ENCODE data around the gene ZNF414.

Gene ZNF414

DNA sequence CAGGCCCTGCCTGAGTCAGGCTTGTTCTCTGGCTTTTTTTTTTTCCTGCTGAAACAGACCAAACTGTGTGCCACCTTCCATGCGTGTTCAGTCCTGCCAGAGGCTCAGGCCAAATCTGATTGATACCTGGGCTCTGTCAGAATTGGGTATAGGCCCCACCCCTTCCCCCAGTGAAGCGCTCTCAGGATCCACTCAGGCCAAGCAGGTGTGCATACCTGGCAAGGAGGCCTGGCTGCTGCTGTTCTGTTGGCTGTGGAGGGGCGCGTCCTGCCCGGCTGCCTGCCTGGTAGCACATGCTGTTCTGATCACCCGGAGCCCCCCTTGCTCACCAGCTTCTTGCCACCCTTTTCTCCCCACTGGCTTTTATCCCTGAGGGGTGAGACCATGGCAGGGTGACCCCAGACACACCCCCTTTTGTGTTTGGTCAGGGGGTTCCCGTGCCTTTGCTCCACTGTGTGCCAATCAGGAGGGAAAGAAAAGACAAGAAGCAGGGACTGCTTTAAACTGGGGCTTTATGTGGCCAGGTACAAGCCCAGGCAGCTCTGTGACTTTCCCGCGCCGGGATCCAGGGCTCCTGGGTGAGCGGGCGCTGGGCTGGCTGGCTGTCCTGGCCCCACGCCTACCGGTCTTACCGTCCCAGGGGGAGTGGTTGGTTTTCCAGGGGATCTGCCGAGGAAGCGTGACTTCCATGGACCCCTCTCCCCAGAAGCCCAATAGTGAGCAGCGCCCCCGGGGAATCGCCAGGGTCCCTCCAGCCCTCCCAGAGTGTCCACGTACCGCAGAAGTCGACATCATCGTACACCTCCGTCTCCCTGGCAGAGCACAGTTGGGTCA is 24.2 kb downstream of the ZNF414 start:
- no peaks in the 10 kb centered on the region for H3K9me3 Mint-ChIP-seq
- H3K27me3 Mint-ChIP-seq (ENCODE audit: low read depth): no peaks in the 10 kb centered on the region
- H3K4me3 Mint-ChIP-seq: no peak overlapping the region
- H3K27ac Mint-ChIP-seq: no peak overlapping the region
- H3K36me3 Mint-ChIP-seq (ENCODE audit: low read depth): peaks cover 27% of the 10 kb centered on the region
- peaks cover 24% of the 10 kb centered on the region for H3K4me1 Mint-ChIP-seq (ENCODE audit: low read depth)

DNA sequence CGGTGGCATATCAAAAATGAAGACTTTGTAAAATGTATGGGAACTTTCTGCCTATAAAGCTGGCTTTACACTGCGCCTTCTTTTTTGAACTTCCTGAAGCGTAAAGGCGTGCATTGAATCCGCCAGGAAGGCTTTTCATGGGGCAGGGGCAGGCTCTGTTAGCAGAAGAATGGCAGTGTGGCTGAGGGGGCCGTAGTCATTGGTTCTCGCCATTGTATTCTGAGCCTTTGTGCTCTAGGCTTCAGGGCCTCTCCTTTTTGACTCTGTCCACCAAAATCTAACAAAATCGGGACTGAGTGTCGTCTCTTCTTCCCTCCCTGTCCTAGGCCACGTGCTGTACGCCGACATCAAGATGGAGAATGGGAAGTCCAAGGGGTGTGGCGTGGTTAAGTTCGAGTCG is 25.6 kb downstream of the ZNF414 start:
- Mint-ChIP-seq H3K36me3 (ENCODE audit: low read depth) (peaks cover 29% of the 10 kb centered on the region), H3K27ac (peak overlapping the region; percentile 80)

DNA sequence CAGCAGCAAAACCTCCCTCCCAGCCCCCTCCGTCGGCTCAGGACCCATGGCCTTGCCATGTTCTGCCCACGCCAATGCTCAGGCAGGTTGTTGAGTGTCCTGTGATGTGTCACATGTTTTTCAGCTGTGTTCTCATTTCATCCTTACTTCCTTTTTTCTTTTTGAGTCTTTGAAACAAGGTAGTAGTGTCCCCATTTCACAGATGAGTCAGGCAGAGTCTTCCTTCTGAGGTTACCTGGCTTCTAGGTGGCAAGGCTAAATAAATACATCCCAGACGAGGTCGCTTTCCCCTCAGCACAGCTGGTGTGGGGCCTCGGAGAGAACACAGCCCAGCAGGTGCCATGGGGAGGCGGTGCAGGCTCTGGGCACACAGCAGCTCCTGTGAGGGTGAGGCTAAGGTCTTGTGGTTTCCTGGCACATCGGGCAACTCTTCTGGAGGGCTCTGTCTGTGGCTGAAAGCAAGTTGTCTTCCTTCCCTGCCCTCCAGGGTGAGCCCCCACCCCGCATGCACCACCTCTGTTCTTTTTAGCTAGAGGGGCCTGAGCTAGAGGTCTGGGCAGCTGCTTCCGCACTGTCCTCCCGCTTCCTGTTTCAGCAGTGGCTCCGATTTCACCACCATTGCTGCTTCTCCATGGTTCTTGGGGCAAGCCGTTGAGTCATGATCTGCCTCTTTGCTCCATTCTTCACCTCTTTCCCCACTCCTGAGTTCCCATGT is 26.7 kb downstream of the ZNF414 start:
- peak overlapping the region; percentile 49 for H3K4me3 Mint-ChIP-seq
- peaks cover 35% of the 10 kb centered on the region for H3K36me3 Mint-ChIP-seq (ENCODE audit: low read depth)
- no peaks in the 10 kb centered on the region for H3K27me3 Mint-ChIP-seq (ENCODE audit: low read depth)
- no peaks in the 10 kb centered on the region for H3K9me3 Mint-ChIP-seq
- H3K27ac Mint-ChIP-seq: peak overlapping the region; percentile 80
- peaks cover 29% of the 10 kb centered on the region for H3K4me1 Mint-ChIP-seq (ENCODE audit: low read depth)

More for the DNA sequence above, 25.6 kb downstream of the ZNF414 start:
- no peaks in the 10 kb centered on the region for H3K27me3 Mint-ChIP-seq (ENCODE audit: low read depth)
- H3K9me3 Mint-ChIP-seq: no peaks in the 10 kb centered on the region
- H3K4me3 Mint-ChIP-seq: no peak overlapping the region
- H3K4me1 Mint-ChIP-seq (ENCODE audit: low read depth): peaks cover 24% of the 10 kb centered on the region

DNA sequence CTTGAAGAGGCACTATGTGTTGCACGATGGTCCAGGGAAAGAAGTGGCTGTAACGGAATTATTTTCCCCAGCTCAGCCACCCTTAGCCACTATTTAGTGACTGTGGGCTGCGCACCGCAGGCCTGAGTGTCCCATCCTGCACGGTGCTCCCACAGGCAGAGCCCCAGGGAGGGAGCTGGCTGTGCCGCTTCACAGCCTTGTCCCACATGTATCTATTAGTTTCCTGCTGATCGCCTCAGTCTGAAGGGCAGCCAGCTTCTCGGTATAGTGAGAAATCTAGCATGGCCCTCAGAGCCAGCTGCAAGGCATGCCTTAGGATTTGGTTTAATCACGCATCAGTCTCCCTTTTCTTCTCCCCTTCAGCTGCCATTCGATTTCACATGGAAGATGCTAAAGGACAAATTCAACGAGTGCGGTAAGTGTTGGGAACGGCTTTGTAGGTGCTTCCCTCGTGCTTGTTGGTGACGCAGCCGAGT is 27.3 kb downstream of the ZNF414 start:
- H3K27ac Mint-ChIP-seq: peak overlapping the region; percentile 80
- H3K4me3 Mint-ChIP-seq: peak overlapping the region; percentile 3
- no peaks in the 10 kb centered on the region for H3K27me3 Mint-ChIP-seq (ENCODE audit: low read depth)
- H3K9me3 Mint-ChIP-seq: no peaks in the 10 kb centered on the region
- H3K36me3 Mint-ChIP-seq (ENCODE audit: low read depth): peaks cover 38% of the 10 kb centered on the region
- H3K4me1 Mint-ChIP-seq (ENCODE audit: low read depth): peaks cover 29% of the 10 kb centered on the region

DNA sequence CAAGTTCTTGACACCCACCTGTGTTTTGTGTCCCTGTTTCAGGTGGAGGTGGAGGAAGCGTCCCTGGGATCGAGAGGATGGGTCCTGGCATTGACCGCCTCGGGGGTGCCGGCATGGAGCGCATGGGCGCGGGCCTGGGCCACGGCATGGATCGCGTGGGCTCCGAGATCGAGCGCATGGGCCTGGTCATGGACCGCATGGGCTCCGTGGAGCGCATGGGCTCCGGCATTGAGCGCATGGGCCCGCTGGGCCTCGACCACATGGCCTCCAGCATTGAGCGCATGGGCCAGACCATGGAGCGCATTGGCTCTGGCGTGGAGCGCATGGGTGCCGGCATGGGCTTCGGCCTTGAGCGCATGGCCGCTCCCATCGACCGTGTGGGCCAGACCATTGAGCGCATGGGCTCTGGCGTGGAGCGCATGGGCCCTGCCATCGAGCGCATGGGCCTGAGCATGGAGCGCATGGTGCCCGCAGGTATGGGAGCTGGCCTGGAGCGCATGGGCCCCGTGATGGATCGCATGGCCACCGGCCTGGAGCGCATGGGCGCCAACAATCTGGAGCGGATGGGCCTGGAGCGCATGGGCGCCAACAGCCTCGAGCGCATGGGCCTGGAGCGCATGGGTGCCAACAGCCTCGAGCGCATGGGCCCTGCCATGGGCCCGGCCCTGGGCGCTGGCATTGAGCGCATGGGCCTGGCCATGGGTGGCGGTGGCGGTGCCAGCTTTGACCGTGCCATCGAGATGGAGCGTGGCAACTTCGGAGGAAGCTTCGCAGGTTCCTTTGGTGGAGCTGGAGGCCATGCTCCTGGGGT is 28.2 kb downstream of the ZNF414 start:
- H3K27ac Mint-ChIP-seq: no peak overlapping the region
- H3K27me3 Mint-ChIP-seq (ENCODE audit: low read depth): no peaks in the 10 kb centered on the region
- peaks cover 38% of the 10 kb centered on the region for H3K4me1 Mint-ChIP-seq (ENCODE audit: low read depth)
- no peaks in the 10 kb centered on the region for H3K9me3 Mint-ChIP-seq
- no peak overlapping the region for H3K4me3 Mint-ChIP-seq
- H3K36me3 Mint-ChIP-seq (ENCODE audit: low read depth): peaks cover 48% of the 10 kb centered on the region

DNA sequence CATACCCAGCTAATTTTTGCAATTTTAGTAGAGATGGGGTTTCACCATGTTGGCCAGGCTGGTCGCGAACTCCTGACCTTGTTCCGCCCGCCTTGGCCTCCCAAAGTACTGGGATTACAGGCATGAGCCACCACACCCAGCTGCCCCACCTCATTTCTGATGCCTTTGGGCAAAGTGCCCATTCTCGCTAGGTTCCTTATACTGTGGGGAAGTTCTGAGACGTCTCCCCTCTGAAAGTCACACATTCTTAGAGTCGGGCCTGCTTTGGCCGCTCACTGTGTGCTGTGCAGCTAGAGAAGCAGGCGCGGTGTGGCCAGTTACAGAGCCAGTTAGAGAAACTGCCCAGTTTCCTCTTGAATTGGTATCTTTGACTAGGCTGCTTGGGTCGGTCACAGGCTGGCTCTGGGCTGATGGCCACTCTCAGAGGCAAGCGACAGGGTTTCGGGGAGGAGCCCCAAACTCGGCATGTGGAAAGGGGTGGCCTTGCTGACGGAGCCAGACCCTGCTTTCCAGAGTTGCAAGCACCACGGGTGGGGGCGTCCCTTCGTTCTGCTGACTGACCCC is 29.6 kb downstream of the ZNF414 start:
- Mint-ChIP-seq H3K36me3 (ENCODE audit: low read depth) (peaks cover 46% of the 10 kb centered on the region), H3K27ac (no peak overlapping the region), H3K27me3 (ENCODE audit: low read depth) (no peaks in the 10 kb centered on the region), H3K9me3 (no peaks in the 10 kb centered on the region), H3K4me3 (no peak overlapping the region), H3K4me1 (ENCODE audit: low read depth) (peaks cover 41% of the 10 kb centered on the region)

DNA sequence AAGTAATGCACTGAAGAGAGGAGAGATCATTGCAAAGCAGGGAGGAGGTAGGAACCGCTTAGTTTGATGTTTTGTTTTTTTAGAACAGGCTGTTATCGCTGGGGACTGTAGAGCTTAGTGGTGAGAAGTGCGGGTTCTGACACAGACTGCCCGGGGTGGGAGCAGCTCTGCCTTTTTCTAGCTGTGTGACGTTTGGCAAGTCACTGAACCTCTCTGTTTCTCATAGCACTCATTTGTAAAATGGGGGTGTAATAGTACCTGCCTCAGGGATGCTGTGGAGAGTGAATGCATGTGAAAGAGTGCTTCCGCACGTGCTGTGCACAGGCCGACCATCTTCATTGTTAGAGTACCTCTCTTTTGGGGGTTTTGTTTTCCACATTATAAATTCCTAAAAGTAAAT is 30.8 kb downstream of the ZNF414 start:
- no peaks in the 10 kb centered on the region for H3K27me3 Mint-ChIP-seq (ENCODE audit: low read depth)
- H3K4me1 Mint-ChIP-seq (ENCODE audit: low read depth): peaks cover 44% of the 10 kb centered on the region
- H3K4me3 Mint-ChIP-seq: no peak overlapping the region
- H3K9me3 Mint-ChIP-seq: no peaks in the 10 kb centered on the region
- H3K27ac Mint-ChIP-seq: no peak overlapping the region
- H3K36me3 Mint-ChIP-seq (ENCODE audit: low read depth): peaks cover 47% of the 10 kb centered on the region

DNA sequence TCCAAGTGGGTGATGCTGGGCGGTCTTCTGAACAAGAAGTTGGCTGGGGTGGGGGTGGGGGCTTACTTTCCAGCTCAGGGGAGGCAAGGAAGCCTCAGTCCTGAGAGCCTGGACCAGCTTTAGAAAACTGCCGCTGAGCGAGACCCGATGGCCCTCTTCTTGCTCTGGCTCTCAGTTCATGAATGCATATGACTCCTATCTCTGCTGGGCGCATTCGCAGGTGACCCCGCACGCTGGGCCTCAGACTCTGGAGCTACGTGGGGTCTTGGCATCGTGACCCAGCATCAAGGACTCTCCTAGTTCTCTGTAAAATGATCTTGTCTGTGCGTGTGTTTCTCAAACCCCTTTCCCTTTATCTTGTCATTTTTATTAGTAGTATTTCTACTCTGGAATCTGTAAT is 31.3 kb downstream of the ZNF414 start:
- Mint-ChIP-seq H3K36me3 (ENCODE audit: low read depth) (peaks cover 48% of the 10 kb centered on the region), H3K4me3 (no peak overlapping the region), H3K27ac (no peak overlapping the region), H3K9me3 (no peaks in the 10 kb centered on the region), H3K4me1 (ENCODE audit: low read depth) (peaks cover 44% of the 10 kb centered on the region), H3K27me3 (ENCODE audit: low read depth) (no peaks in the 10 kb centered on the region)

DNA sequence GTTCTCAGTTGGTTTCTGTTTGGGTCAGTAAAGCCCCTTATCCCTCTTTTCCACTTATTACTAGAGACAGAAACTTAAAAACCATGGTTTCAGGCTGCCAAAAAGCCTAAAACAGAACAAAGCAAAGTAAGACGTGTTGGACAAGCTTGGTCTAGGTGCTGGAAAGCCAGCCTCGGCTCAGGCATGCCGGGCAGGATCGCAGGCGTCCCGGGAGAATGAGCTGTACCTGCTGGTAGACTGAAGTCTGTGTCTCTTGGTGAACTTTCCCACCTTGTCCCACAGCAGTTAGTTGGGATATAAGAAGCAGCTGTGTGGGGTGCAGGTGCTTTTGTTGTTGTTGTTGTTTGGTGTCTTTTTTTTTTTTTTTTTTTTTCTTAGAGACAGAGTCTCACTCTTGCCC is 32.4 kb downstream of the ZNF414 start:
- Mint-ChIP-seq H3K27me3 (ENCODE audit: low read depth) (no peaks in the 10 kb centered on the region), H3K27ac (peak overlapping the region; percentile 26)

DNA sequence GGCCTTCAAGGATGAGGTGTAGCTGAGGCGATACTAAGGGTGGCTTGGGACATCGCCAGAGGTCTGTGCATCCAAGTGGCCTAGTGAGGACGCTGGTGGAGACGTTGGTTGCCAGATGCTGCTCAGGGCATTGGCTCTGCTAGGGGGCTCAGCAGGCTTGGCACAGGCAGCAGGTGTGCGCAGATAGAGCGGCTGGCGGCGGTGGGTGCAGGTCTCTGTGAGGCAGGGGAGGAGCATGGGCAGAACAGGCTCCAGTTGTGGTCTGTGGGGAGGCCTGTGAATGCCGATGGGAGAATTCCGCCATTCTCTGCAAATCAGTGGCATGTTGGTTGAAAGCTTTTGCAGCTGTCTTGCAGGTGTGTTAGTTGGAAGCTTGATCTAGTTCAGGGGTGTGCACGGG is 32.8 kb downstream of the ZNF414 start:
- Mint-ChIP-seq H3K36me3 (ENCODE audit: low read depth) (peaks cover 45% of the 10 kb centered on the region), H3K27ac (peak overlapping the region; percentile 26), H3K9me3 (no peaks in the 10 kb centered on the region), H3K27me3 (ENCODE audit: low read depth) (no peaks in the 10 kb centered on the region), H3K4me1 (ENCODE audit: low read depth) (peaks cover 34% of the 10 kb centered on the region), H3K4me3 (no peak overlapping the region)

More for the DNA sequence above, 32.4 kb downstream of the ZNF414 start:
- Mint-ChIP-seq H3K4me3 (no peak overlapping the region), H3K4me1 (ENCODE audit: low read depth) (peaks cover 36% of the 10 kb centered on the region), H3K9me3 (no peaks in the 10 kb centered on the region), H3K36me3 (ENCODE audit: low read depth) (peaks cover 45% of the 10 kb centered on the region)

DNA sequence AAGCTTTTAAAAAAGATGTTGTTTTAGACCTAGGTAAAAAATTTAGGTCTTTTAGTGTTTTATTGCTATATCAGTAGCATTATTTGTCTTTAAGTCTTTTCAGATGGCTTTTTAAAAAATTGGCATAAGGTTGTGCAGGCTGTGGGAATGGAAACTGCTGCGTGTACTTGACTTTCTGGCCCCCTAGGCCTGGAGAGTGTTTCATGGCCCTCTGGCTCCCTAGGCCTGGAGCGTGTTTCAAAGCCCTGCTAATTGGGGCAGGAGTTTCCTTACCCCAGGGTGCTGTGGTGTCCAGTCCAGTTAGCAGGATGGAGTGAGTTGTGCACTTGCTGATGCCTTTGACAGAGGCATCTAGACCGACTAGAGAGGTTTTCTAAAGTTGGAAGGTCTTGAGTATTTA is 35.4 kb downstream of the ZNF414 start:
- Mint-ChIP-seq H3K4me3 (no peak overlapping the region), H3K36me3 (ENCODE audit: low read depth) (peaks cover 47% of the 10 kb centered on the region), H3K27ac (peak overlapping the region; percentile 65), H3K4me1 (ENCODE audit: low read depth) (peaks cover 41% of the 10 kb centered on the region), H3K9me3 (no peaks in the 10 kb centered on the region), H3K27me3 (ENCODE audit: low read depth) (no peaks in the 10 kb centered on the region)

DNA sequence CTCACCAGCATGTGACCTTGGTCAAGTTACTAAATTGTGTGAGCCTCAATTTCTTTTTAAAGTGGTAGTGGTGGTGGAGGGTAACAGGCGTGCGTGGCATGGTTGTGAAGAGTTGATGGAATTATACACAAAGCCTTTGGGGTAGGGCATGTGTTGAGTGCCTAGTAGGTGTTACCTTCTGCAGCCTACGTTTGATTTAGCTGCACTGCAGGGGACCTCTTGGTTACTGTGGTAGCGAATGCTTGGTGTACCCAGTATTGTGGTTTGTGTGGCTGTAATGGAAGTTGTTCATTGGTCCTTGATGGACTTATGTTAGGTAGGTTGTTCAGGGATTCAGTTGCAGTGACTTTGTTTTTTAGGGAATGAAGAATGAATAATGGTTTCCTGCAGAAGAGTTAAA is 36.1 kb downstream of the ZNF414 start:
- peak overlapping the region; percentile 6 for H3K4me3 Mint-ChIP-seq
- H3K36me3 Mint-ChIP-seq (ENCODE audit: low read depth): peaks cover 50% of the 10 kb centered on the region
- H3K27ac Mint-ChIP-seq: peak overlapping the region; percentile 72
- H3K9me3 Mint-ChIP-seq: no peaks in the 10 kb centered on the region
- no peaks in the 10 kb centered on the region for H3K27me3 Mint-ChIP-seq (ENCODE audit: low read depth)
- H3K4me1 Mint-ChIP-seq (ENCODE audit: low read depth): peaks cover 42% of the 10 kb centered on the region

DNA sequence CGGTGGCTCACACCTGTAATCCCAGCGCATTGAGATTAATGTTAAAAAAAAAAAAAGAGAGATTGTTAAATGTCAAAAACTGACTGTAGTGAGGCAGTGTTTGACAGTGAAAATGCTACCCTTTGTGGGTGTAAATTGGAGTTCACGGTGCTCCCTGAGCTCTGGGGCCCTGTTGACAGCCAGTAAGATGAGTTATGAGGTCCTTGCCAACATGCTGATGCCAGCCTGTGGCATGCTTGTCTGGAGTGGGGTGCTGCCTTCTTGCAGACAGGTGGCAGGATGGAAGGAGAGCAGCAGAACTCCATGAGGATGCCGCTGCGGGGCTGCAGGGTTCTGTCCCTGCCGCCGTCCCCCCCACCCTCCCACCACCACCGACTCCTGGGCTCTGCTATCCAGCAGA is 37.4 kb downstream of the ZNF414 start:
- Mint-ChIP-seq H3K27me3 (ENCODE audit: low read depth) (no peaks in the 10 kb centered on the region), H3K9me3 (no peaks in the 10 kb centered on the region), H3K4me3 (no peak overlapping the region), H3K27ac (no peak overlapping the region), H3K4me1 (ENCODE audit: low read depth) (peaks cover 42% of the 10 kb centered on the region), H3K36me3 (ENCODE audit: low read depth) (peaks cover 43% of the 10 kb centered on the region)

DNA sequence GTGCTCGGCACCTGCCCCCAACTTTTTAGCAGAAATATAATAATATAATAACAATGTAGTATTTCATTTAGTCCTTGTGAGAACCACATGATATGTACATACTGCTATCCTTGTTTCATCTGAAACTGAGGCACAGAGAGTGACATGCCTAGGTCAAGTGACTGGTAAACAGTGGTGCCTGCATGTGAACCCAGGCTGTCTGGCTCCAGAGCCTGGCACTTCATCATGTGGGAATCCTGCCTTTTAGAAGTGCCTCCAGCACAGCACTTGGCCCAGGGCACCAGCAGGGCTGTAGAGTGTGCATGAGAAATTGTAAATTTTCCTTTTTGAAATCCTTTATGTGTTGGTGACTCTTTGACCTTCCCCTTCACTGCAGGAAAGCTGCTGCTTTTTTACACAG is 39.0 kb downstream of the ZNF414 start:
- Mint-ChIP-seq H3K9me3 (no peaks in the 10 kb centered on the region), H3K27me3 (ENCODE audit: low read depth) (no peaks in the 10 kb centered on the region), H3K4me3 (no peak overlapping the region), H3K36me3 (ENCODE audit: low read depth) (peaks cover 45% of the 10 kb centered on the region), H3K27ac (no peak overlapping the region), H3K4me1 (ENCODE audit: low read depth) (peaks cover 37% of the 10 kb centered on the region)
